H1 (cell line): ENCODE measurements around the gene HSPA12A. TPM values are rescaled to one million over a fixed set of nuclear protein-coding genes. Genes with fewer than 3 reads are reported as not detected.
A peak's percentile ranks its signal among the peaks of the same experiment; 100 is the strongest.

Source experiments
- FOSL1 ChIP-seq: IDR thresholded peaks from 2 replicates; pipeline ENCODE4 v1.6.1; 2011; ENCODE audit warnings: mild to moderate bottlenecking, low read depth, low read length, moderate library complexity; ENCODE audit not compliant: insufficient read depth
- PHF8 ChIP-seq: fragments of 200-600 bp; sonication (generic); conservative IDR thresholded peaks from 2 replicates; pipeline ENCODE4 v1.7.1; 2012; ENCODE audit warnings: low read depth, mild to moderate bottlenecking, inconsistent platforms, low read length, moderate library complexity
- RAD21 ChIP-seq, 2 experiments: IDR thresholded peaks in 1 of 2; conservative IDR thresholded peaks in 1 of 2; 2 replicates each; pipeline ENCODE4 v1.6.1; 2011; ENCODE audit warnings: low read depth in 2 of 2, low read length in 2 of 2, improper control_type of control experiment in 1 of 2, inconsistent platforms in 1 of 2, mild to moderate bottlenecking in 1 of 2, moderate library complexity in 1 of 2
- YY1 ChIP-seq: IDR thresholded peaks from 2 replicates; pipeline ENCODE4 v1.6.1; 2011; ENCODE audit warnings: low read depth, mild to moderate bottlenecking, low read length
- polyA plus RNA-seq, 7 experiments: library from polyadenylated mRNA; depleted of rRNA in 3 of 7; stranded (reverse) in 5 of 7; unstranded in 2 of 7; fragments of >200 nt in 5 of 7; fragments of 200-250 nt in 2 of 7; gene quantifications; 1 replicate in 5 of 7; 2 replicates in 1 of 7; 4 replicates in 1 of 7; pipeline versions ENCODE4 v1.2.1 to v1.2.3, GENCODE V29; 2011 to 2013; ENCODE audit warnings: missing spikeins in 2 of 7, mixed read lengths in 2 of 7
- total RNA-seq: library from RNA; stranded (reverse); fragmentation: NEBNext Ultra II Directional; extraction: Animal tissue kit (Norgen Biotek cat#: 25700); gene quantifications from 2 replicates; pipeline ENCODE4 v1.2.1, GENCODE V29; 2021
- TF ChIP-seq, protein P1 (sequence below): fragments of 300-600 bp; sonication (generic); IDR thresholded peaks from 2 replicates; pipeline ENCODE4 v1.7.1; 2012; ENCODE audit warnings: low read length, moderate library complexity, mild to moderate bottlenecking, inconsistent platforms; ENCODE audit not compliant: insufficient replicate concordance
- TF ChIP-seq, protein P2 (sequence below), 3 experiments: IDR thresholded peaks; 1 replicate in 2 of 3; 2 replicates in 1 of 3; pipeline versions ENCODE4 v1.5.1 to v1.6.1; 2011; ENCODE audit warnings: low read length in 3 of 3, mild to moderate bottlenecking in 3 of 3, inconsistent platforms in 2 of 3, low read depth in 1 of 3, moderate library complexity in 1 of 3; ENCODE audit not compliant: insufficient read depth in 1 of 3; ENCODE audit errors: control extremely low read depth in 1 of 3

HSPA12A gene
- total and polyA plus RNA-seq, 2 of the 8 experiments (the other 6 are each of a cell fraction or from before 2014, with no cell fraction given), result 3.1 to 6.9 TPM

DNA sequence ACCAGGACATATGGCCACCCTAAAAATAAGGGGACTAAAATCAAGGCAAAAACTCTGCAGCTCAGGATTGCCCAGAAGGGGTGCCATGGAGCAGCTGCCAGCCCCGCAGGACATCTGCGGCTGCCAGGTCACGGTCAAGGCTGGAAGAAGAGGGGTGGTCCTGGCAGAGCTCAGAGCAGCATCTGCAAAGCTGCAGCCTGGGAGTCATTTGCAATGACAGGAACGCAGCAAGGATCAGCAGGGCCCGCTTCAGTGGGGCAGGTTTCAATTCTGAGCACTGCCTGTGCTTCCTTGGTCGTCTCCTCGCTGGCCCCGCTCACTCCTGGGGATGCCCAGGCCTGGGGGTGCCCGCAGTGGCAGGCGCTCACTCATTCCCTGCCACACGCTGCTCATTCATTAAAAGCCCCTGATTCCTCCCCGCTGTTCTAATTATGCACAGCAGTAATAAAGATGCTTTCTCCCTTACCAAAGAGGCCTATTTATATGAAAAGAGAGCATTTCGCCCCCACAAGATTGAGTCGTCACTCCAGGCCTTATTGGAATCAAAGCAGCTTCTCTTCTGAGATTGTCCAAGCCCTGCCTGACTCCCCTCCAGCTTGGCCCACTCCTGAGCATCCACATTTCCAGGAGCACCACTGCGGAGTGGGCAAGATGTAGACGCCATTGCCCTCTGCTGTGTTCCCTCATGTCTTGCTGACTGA, 4.6 kb downstream of the HSPA12A start (continued):
- TF ChIP-seq, protein P1, sequence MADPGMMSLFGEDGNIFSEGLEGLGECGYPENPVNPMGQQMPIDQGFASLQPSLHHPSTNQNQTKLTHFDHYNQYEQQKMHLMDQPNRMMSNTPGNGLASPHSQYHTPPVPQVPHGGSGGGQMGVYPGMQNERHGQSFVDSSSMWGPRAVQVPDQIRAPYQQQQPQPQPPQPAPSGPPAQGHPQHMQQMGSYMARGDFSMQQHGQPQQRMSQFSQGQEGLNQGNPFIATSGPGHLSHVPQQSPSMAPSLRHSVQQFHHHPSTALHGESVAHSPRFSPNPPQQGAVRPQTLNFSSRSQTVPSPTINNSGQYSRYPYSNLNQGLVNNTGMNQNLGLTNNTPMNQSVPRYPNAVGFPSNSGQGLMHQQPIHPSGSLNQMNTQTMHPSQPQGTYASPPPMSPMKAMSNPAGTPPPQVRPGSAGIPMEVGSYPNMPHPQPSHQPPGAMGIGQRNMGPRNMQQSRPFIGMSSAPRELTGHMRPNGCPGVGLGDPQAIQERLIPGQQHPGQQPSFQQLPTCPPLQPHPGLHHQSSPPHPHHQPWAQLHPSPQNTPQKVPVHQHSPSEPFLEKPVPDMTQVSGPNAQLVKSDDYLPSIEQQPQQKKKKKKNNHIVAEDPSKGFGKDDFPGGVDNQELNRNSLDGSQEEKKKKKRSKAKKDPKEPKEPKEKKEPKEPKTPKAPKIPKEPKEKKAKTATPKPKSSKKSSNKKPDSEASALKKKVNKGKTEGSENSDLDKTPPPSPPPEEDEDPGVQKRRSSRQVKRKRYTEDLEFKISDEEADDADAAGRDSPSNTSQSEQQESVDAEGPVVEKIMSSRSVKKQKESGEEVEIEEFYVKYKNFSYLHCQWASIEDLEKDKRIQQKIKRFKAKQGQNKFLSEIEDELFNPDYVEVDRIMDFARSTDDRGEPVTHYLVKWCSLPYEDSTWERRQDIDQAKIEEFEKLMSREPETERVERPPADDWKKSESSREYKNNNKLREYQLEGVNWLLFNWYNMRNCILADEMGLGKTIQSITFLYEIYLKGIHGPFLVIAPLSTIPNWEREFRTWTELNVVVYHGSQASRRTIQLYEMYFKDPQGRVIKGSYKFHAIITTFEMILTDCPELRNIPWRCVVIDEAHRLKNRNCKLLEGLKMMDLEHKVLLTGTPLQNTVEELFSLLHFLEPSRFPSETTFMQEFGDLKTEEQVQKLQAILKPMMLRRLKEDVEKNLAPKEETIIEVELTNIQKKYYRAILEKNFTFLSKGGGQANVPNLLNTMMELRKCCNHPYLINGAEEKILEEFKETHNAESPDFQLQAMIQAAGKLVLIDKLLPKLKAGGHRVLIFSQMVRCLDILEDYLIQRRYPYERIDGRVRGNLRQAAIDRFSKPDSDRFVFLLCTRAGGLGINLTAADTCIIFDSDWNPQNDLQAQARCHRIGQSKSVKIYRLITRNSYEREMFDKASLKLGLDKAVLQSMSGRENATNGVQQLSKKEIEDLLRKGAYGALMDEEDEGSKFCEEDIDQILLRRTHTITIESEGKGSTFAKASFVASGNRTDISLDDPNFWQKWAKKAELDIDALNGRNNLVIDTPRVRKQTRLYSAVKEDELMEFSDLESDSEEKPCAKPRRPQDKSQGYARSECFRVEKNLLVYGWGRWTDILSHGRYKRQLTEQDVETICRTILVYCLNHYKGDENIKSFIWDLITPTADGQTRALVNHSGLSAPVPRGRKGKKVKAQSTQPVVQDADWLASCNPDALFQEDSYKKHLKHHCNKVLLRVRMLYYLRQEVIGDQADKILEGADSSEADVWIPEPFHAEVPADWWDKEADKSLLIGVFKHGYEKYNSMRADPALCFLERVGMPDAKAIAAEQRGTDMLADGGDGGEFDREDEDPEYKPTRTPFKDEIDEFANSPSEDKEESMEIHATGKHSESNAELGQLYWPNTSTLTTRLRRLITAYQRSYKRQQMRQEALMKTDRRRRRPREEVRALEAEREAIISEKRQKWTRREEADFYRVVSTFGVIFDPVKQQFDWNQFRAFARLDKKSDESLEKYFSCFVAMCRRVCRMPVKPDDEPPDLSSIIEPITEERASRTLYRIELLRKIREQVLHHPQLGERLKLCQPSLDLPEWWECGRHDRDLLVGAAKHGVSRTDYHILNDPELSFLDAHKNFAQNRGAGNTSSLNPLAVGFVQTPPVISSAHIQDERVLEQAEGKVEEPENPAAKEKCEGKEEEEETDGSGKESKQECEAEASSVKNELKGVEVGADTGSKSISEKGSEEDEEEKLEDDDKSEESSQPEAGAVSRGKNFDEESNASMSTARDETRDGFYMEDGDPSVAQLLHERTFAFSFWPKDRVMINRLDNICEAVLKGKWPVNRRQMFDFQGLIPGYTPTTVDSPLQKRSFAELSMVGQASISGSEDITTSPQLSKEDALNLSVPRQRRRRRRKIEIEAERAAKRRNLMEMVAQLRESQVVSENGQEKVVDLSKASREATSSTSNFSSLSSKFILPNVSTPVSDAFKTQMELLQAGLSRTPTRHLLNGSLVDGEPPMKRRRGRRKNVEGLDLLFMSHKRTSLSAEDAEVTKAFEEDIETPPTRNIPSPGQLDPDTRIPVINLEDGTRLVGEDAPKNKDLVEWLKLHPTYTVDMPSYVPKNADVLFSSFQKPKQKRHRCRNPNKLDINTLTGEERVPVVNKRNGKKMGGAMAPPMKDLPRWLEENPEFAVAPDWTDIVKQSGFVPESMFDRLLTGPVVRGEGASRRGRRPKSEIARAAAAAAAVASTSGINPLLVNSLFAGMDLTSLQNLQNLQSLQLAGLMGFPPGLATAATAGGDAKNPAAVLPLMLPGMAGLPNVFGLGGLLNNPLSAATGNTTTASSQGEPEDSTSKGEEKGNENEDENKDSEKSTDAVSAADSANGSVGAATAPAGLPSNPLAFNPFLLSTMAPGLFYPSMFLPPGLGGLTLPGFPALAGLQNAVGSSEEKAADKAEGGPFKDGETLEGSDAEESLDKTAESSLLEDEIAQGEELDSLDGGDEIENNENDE, result no peak
- TF ChIP-seq, protein P2, sequence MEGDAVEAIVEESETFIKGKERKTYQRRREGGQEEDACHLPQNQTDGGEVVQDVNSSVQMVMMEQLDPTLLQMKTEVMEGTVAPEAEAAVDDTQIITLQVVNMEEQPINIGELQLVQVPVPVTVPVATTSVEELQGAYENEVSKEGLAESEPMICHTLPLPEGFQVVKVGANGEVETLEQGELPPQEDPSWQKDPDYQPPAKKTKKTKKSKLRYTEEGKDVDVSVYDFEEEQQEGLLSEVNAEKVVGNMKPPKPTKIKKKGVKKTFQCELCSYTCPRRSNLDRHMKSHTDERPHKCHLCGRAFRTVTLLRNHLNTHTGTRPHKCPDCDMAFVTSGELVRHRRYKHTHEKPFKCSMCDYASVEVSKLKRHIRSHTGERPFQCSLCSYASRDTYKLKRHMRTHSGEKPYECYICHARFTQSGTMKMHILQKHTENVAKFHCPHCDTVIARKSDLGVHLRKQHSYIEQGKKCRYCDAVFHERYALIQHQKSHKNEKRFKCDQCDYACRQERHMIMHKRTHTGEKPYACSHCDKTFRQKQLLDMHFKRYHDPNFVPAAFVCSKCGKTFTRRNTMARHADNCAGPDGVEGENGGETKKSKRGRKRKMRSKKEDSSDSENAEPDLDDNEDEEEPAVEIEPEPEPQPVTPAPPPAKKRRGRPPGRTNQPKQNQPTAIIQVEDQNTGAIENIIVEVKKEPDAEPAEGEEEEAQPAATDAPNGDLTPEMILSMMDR (IDR thresholded peaks at IDR 0.05; ENCODE audit: control extremely low read depth in 1 of 3, insufficient read depth in 1 of 3, low read depth in 1 of 3, low read length in 3 of 3), result peak; percentile 71 to 78 (median 74)
- peak; percentile 39 to 59; a peak in 3 of 4 replicates for TF ChIP-seq RAD21 (IDR thresholded peaks at IDR 0.05 in 1 of 2, conservative IDR thresholded peaks at IDR 0.05 in 1 of 2; ENCODE audit: low read depth in 2 of 2, low read length in 2 of 2)
- 0 out of 2 replicates have a peak, but pooled peaks have one; percentile 12 for TF ChIP-seq YY1
- TF ChIP-seq FOSL1, result no peak
- TF ChIP-seq PHF8, result no peak
